Activated naive CD4-positive, alpha-beta T cell treated with anti-CD3 and anti-CD28 coated beads for 36 hours (primary cell): Measurements from ENCODE around the gene LETM1. TPM values are rescaled to one million over a fixed set of nuclear protein-coding genes. Genes with fewer than 3 reads are reported as not detected.

Experiments used
- CTCF ChIA-PET: fragments of 350-600 bp; sonication (Branson Sonifier 250); formaldehyde crosslinking; loops from one replicate; lab custom pipeline; 2021; ENCODE audit warnings: antibody characterized with exemption; lab: Charles Lee
- DNase-seq: peaks from one replicate; pipeline ENCODE4 v3.0.0-alpha.2; 2020
- H3K27ac Mint-ChIP-seq: one replicate; pipeline ENCODE4 v1.8.0; 2021; ENCODE audit warnings: mild to moderate bottlenecking, mixed read lengths
- H3K27me3 Mint-ChIP-seq: one replicate; pipeline ENCODE4 v1.8.0; 2021; ENCODE audit warnings: low read depth, mixed read lengths
- H3K36me3 Mint-ChIP-seq: one replicate; pipeline ENCODE4 v1.8.0; 2021; ENCODE audit warnings: low read depth, mixed read lengths
- H3K4me1 Mint-ChIP-seq: one replicate; pipeline ENCODE4 v1.8.0; 2021; ENCODE audit warnings: low read depth, mixed read lengths
- H3K4me3 Mint-ChIP-seq: one replicate; pipeline ENCODE4 v1.8.0; 2021; ENCODE audit warnings: mild to moderate bottlenecking, moderate library complexity, mixed read lengths
- H3K9me3 Mint-ChIP-seq: one replicate; pipeline ENCODE4 v1.8.0; 2021; ENCODE audit warnings: mixed read lengths
- intact Hi-C: fragments of 100-400 bp; cut with micrococcal nuclease; formaldehyde crosslinking; loops from one replicate; pipeline ENCODE4 v1.15.1; 2023
- total RNA-seq, 2 experiments: library from RNA; stranded (reverse); gene quantifications; one replicate each; pipeline ENCODE4 v1.2.3, GENCODE V29; 2021

The LETM1 gene
- total RNA-seq, 2 experiments from 2014 or later: 36.3 to 40.5 TPM

GRCh38 chr4:1801286-1801958 is 54.5 kb downstream of the LETM1 start:
- intact Hi-C loops: no loop called here
- Mint-ChIP-seq H3K27me3 (peaks cover 5% of the 10 kb centered on the region), H3K9me3 (no peaks in the 10 kb centered on the region), H3K27ac (no peak overlapping the region), H3K36me3 (no peaks in the 10 kb centered on the region), H3K4me3 (no peak overlapping the region), H3K4me1 (no peaks in the 10 kb centered on the region)
- no peak for DNase-seq
- CTCF ChIA-PET: interaction anchor here (0.8 kb wide), 1 partner anchor 108 kb away, joined by 3 read pairs; no protein-coding TSS in a partner anchor

GRCh38 chr4:1800805-1801204 is 55.2 kb downstream of the LETM1 start:
- H3K9me3 Mint-ChIP-seq: no peaks in the 10 kb centered on the region
- peaks cover 11% of the 10 kb centered on the region for H3K27me3 Mint-ChIP-seq
- CTCF ChIA-PET: interaction anchor here (0.8 to 1.0 kb wide), 3 partner anchors 9 to 108 kb away, joined by 3 to 4 read pairs (median 3); no protein-coding TSS in a partner anchor
- no peak overlapping the region for H3K4me3 Mint-ChIP-seq
- no peaks in the 10 kb centered on the region for H3K36me3 Mint-ChIP-seq
- intact Hi-C loops: no loop called here
- no peak for DNase-seq
- H3K27ac Mint-ChIP-seq: no peak overlapping the region
- no peaks in the 10 kb centered on the region for H3K4me1 Mint-ChIP-seq

GRCh38 chr4:1799387-1800375 is 56.3 kb downstream of the LETM1 start:
- CTCF ChIA-PET: interaction anchor here (0.9 to 1.0 kb wide), 2 partner anchors 10 to 11 kb away, joined by 3 to 4 read pairs; no protein-coding TSS in a partner anchor
- no peak for DNase-seq
- Mint-ChIP-seq H3K4me3 (no peak overlapping the region), H3K4me1 (no peaks in the 10 kb centered on the region), H3K27me3 (peaks cover 12% of the 10 kb centered on the region), H3K27ac (no peak overlapping the region), H3K36me3 (no peaks in the 10 kb centered on the region), H3K9me3 (no peaks in the 10 kb centered on the region)
- intact Hi-C loops: no loop called here

GRCh38 chr4:1798580-1799386 is 57.2 kb downstream of the LETM1 start:
- no peaks in the 10 kb centered on the region for H3K9me3 Mint-ChIP-seq
- no peak overlapping the region for H3K4me3 Mint-ChIP-seq
- H3K36me3 Mint-ChIP-seq: no peaks in the 10 kb centered on the region
- CTCF ChIA-PET: no interaction called here
- H3K27me3 Mint-ChIP-seq: peaks cover 12% of the 10 kb centered on the region
- DNase-seq: no peak
- intact Hi-C loops: no loop called here
- H3K27ac Mint-ChIP-seq: no peak overlapping the region
- H3K4me1 Mint-ChIP-seq: no peaks in the 10 kb centered on the region

- Mint-ChIP-seq H3K4me1 (no peaks in the 10 kb centered on the region), H3K27ac (no peak overlapping the region), H3K9me3 (no peaks in the 10 kb centered on the region), H3K36me3 (no peaks in the 10 kb centered on the region), H3K27me3 (peaks cover 12% of the 10 kb centered on the region), H3K4me3 (no peak overlapping the region)
- intact Hi-C loops: no loop called here
- DNase-seq: no peak
- CTCF ChIA-PET: interaction anchor here (1.1 kb wide), 1 partner anchor 50 kb away, joined by 3 read pairs; no protein-coding TSS in a partner anchor
Measured at GRCh38 chr4:1797861-1798579, 57.9 kb downstream of the LETM1 start.

GRCh38 chr4:1797298-1797860 is 58.6 kb downstream of the LETM1 start:
- Mint-ChIP-seq H3K4me1 (no peaks in the 10 kb centered on the region), H3K27ac (no peak overlapping the region), H3K27me3 (peaks cover 12% of the 10 kb centered on the region), H3K36me3 (no peaks in the 10 kb centered on the region), H3K4me3 (no peak overlapping the region), H3K9me3 (no peaks in the 10 kb centered on the region)
- DNase-seq: no peak
- CTCF ChIA-PET: interaction anchor here (0.7 to 1.1 kb wide), 2 partner anchors 45 to 49 kb away, joined by 3 read pairs; no protein-coding TSS in a partner anchor
- intact Hi-C loops: no loop called here

GRCh38 chr4:1796486-1797204 is 59.3 kb downstream of the LETM1 start:
- DNase-seq: no peak
- Mint-ChIP-seq H3K4me3 (no peak overlapping the region), H3K9me3 (no peaks in the 10 kb centered on the region), H3K27me3 (peaks cover 15% of the 10 kb centered on the region), H3K36me3 (no peaks in the 10 kb centered on the region), H3K4me1 (no peaks in the 10 kb centered on the region), H3K27ac (no peak overlapping the region)
- intact Hi-C loops: no loop called here
- CTCF ChIA-PET: interaction anchor here (0.7 to 1.1 kb wide), 2 partner anchors 45 to 49 kb away, joined by 3 read pairs; no protein-coding TSS in a partner anchor

- Mint-ChIP-seq H3K36me3 (no peaks in the 10 kb centered on the region), H3K4me3 (no peak overlapping the region), H3K27ac (no peak overlapping the region), H3K4me1 (no peaks in the 10 kb centered on the region), H3K9me3 (no peaks in the 10 kb centered on the region), H3K27me3 (peaks cover 17% of the 10 kb centered on the region)
- DNase-seq: no peak
- CTCF ChIA-PET: interaction anchor here (0.6 to 1.9 kb wide), 3 partner anchors 14 to 102 kb away, joined by 3 to 6 read pairs (median 5); no protein-coding TSS in a partner anchor
- intact Hi-C loops: no loop called here
Measured at GRCh38 chr4:1795299-1796195, 60.4 kb downstream of the LETM1 start.

- CTCF ChIA-PET: interaction anchor here (0.6 to 1.9 kb wide), 4 partner anchors 15 to 102 kb away, joined by 3 to 6 read pairs (median 4); no protein-coding TSS in a partner anchor
- no peaks in the 10 kb centered on the region for H3K36me3 Mint-ChIP-seq
- H3K4me1 Mint-ChIP-seq: no peaks in the 10 kb centered on the region
- H3K4me3 Mint-ChIP-seq: no peak overlapping the region
- no peaks in the 10 kb centered on the region for H3K9me3 Mint-ChIP-seq
- intact Hi-C loops: no loop called here
- H3K27ac Mint-ChIP-seq: no peak overlapping the region
- peaks cover 17% of the 10 kb centered on the region for H3K27me3 Mint-ChIP-seq
- no peak for DNase-seq
Measured at GRCh38 chr4:1794809-1795298, 61.1 kb downstream of the LETM1 start.
